HG03103 (cell line): ENCODE measurements around the gene OR2AE1.
A peak's percentile ranks its signal among the peaks of the same experiment; 100 is the strongest.
"Not testable (repeated sequence)": the region's sequence is repeated elsewhere in the genome, so short reads cannot be mapped to it uniquely, and the experiment has no call there.

Experiments used
- ATAC-seq: cut with Tn5 transposase; IDR thresholded peaks from one replicate; pipeline ENCODE4 v1.9.1; 2021; ENCODE audit warnings: low read depth; ENCODE audit not compliant: unreplicated experiment

The OR2AE1 gene, protein sequence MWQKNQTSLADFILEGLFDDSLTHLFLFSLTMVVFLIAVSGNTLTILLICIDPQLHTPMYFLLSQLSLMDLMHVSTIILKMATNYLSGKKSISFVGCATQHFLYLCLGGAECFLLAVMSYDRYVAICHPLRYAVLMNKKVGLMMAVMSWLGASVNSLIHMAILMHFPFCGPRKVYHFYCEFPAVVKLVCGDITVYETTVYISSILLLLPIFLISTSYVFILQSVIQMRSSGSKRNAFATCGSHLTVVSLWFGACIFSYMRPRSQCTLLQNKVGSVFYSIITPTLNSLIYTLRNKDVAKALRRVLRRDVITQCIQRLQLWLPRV

GRCh38 chr7:99876933-99877332, at the start of gene OR2AE1:
Gene OR2AE1, minus strand, starts transcription at chr7:99877033. Its CDS starts 0 bp downstream, at chr7:99877033.
- no peak for ATAC-seq

DNA sequence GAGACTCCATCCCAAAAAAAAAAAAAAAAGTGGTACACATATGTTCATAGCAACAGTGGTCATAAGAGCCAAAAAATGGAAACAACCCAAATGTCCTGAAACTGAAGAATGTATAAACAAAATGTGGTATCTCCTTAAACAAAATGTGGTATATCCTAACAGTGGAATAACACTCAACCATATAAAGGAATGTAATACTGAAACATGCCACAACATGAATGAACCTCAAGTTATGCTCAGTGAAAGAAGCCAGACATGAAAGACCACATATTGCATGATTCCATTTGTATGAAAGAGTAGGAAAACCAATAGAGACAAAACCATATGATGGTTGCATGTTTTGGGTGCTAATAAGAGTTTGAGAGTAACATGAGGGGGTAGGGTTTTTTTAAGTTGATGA, 49.5 kb upstream of the OR2AE1 start:
- no peak for ATAC-seq

GRCh38 chr7:99923200-99923599, 46.4 kb upstream of the OR2AE1 start:
- ATAC-seq = no peak

DNA sequence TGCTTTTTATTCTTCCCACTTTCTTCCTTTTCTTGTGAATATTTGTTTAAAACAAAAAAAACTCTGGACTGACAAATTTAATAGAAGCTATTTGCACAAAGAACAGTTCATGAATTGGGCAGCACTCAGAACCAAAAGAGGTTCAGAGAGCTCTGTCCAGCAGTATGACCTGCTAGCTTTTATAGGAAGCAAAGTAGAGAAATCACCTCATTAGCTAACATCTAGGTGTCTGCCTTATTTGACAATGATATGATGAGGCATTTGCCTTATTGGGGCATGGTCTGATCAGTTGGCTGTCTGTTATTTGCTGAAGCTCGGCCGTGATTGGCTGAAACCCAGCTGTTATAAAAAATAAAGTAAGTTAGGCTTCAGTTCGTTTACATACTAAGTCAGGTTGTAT, 43.3 kb upstream of the OR2AE1 start:
- no peak for ATAC-seq

DNA sequence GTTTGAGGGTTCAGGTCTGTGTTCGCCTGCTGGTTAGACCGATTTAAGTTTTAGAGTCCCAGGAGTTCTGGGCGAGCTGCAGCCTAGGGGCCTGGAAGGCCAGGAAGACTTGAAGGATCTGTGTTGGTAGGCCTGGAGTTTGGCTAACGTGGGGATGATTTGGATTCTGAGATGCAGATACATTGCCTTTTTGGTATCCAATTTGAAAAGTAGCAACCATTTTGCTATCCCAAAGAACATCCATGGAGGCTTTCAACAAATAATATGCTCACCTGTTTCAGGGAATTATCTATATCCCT, 42.9 kb upstream of the OR2AE1 start:
- no peak for ATAC-seq

- peak; percentile 92 for ATAC-seq
Measured at GRCh38 chr7:99918959-99919813, 42.4 kb upstream of the OR2AE1 start, which contains the start of gene TRIM4. Gene TRIM4, minus strand, starts transcription at chr7:99919530. Its CDS starts 129 bp downstream, at chr7:99919401.

DNA sequence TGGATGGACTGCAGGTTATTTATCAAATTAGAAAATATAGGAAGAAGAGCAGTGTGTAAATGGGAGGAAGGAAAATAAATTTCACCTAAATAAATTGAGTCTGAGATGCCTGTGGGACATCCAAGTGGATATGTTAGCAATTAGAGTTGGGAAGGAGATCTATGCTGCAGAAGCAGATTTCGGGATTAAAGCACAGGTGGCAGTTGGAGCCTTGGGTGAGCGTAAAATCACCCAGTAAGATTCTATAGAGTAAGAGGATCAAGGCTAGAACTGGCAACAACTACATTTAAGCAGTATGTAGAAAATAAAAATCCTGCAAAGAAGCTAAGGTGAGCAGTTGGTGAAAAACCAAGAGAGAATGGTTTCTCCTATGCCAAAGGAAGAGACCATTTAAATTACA, 34.1 kb upstream of the OR2AE1 start:
- ATAC-seq = no peak

DNA sequence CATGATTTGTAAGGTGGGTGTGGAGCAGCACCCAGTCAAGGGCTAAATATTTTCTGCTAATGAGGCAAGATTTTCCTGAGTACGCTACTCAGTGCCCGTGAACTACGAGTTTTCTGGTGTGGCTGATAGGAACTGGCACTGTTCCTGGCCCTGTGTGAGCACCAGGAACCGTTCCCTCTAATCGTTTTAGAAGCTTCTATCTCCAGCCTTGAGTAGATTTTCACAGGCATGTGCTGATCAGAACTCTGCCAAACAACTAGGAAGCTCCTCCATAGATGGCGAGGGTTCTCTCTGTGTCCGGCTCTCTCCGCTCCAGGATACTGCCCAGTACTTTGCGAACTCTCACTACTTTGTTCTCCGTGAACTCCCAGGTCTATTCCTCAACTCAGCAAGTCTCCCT, 24.7 kb upstream of the OR2AE1 start:
- ATAC-seq = no peak

- ATAC-seq = no peak
Measured at GRCh38 chr7:99899830-99900519, 23.1 kb upstream of the OR2AE1 start.

DNA sequence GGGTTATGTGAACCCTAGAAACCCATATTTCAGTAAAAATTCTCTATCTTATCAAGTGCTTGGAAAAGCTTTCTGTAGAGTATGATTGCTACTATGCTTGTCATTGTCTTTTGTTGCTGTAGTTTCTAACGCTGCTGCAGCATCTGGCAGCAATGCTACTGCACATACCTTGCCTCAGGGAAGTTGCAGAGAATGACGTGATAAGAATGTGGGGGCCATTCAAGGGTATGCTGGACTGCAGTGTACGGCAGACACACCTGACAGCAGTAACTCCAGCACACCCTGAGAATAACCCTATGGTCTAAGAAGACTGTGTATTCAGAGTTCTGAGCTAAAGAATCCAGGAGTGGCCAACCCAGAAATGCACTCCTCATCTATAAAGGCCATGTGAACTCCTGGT, 22.0 kb upstream of the OR2AE1 start:
- no peak for ATAC-seq

DNA sequence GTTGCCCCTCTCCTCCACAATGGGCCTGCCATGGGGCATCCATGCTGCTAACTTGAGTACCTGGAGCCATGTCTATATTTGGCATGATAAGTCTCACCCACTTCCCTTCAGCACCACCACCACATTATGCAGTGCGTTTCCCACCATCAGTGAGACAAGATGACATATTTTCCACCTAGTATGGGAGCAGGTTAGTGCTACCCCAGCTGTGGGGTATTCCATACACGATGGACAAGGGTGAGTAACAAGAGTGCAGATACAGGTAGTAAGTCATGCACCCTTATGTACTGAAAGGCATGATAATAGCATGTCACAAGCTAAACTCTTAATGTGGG, 21.2 kb upstream of the OR2AE1 start:
- ATAC-seq = no peak

- ATAC-seq = no peak
Measured at GRCh38 chr7:99897322-99898022, 20.6 kb upstream of the OR2AE1 start.

DNA sequence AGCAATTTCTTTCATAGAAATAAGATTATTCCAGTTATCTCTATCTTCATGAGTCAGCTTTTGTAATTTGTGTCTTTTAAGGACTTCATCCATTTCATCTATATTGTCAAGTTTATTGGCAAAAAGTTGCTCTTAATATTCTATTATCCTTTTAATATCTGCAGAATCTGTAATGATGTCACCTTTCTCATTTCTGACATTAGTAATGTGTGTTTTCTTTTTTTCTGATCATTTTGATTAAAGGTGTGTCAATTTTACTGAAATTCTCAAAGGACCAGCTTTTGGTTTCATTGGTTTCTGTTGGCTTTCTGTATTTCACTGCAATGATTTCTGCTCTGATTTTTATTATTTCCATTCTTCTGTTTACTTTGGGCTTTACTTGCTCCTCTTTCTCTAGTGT, 17.9 kb upstream of the OR2AE1 start:
- ATAC-seq = no peak

DNA sequence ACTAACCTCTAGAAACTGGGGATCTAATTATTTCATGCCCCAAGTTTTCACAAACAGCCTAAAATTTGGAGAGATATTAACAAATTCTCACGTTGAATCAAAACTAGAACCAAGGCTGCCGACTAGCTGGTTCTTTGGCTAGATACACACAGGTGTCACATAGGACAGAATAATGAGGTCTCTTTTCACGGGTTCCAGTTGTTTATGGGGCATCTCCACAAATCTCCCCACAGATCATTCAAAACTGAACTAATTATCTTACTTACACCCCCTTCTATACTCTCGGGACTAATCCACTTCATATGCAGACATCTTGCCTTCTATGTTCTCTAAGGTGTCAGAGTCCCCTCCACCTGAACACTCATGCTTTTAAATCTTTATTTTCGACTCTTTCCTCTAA, 16.4 kb upstream of the OR2AE1 start:
- ATAC-seq = no peak

GRCh38 chr7:99890348-99890747, 13.5 kb upstream of the OR2AE1 start:
- not testable (repeated sequence) for ATAC-seq

DNA sequence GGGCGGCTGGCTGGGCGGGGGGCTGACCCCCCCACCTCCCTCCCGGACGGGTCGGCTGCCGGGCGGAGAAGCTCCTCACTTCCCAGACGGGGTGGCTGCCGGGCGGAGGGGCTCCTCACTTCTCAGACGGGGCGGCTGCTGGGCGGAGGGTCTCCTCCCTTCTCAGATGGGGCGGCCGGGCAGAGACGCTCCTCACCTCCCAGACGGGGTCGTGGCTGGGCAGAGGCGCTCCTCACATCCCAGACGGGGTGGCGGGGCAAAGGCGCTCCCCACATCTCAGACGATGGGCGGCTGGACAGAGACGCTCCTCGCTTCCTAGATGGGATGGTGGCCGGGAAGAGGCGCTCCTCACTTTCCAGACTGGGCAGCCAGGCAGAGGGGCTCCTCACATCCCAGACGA, 11.5 kb upstream of the OR2AE1 start:
- ATAC-seq = not testable (repeated sequence)

- no peak for ATAC-seq
Measured at GRCh38 chr7:99881370-99881769, 4.5 kb upstream of the OR2AE1 start.

DNA sequence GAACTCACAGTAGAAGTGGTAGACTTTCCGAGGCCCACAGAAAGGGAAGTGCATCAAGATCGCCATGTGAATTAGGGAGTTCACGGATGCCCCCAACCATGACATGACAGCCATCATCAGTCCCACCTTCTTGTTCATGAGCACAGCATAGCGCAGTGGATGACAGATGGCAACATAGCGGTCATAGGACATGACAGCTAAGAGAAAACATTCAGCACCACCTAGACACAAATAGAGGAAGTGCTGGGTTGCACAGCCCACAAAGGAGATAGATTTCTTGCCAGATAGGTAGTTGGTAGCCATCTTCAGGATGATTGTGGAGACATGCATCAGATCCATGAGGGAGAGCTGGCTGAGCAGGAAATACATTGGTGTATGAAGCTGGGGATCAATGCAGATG, 342 bp downstream of the OR2AE1 start:
- no peak for ATAC-seq

DNA sequence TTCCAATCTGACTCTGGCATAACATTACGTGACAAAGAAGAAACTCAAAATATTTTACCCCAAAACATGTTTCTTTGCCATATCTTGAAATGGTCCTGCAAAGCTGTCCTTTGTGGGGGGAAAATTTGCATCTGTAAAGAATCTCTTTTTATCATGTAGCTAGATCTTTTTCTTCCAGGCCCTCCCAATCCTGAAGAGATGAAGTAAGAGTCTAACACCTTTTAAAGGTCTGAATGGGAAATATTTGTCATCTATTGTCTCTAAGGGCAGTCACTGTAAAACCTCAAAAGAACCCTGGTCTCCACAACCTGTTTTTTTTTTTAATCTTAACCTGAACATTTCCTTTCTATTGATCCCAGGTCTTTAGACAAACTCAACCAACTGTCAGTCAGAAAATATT, 8.6 kb downstream of the OR2AE1 start:
- ATAC-seq = no peak

- not testable (repeated sequence) for ATAC-seq
Measured at GRCh38 chr7:99867477-99867876, 9.4 kb downstream of the OR2AE1 start.

GRCh38 chr7:99863847-99864440, 12.9 kb downstream of the OR2AE1 start:
- no peak for ATAC-seq
